ENCODE data around the gene LILRB2.

- no peak for TF ChIP-seq CTCF (IDR thresholded peaks at IDR 0.05)
- no peak for TF ChIP-seq ZBTB33 (IDR thresholded peaks at IDR 0.05; ENCODE audit: borderline replicate concordance, low read depth)
- no peak for TF ChIP-seq NRF1 (IDR thresholded peaks at IDR 0.05; ENCODE audit: low read depth, low read length)
- no peak for TF ChIP-seq CHD2 (IDR thresholded peaks at IDR 0.05; ENCODE audit: low read length, partially characterized antibody)
- TF ChIP-seq MAX (IDR thresholded peaks at IDR 0.05; ENCODE audit: low read depth): no peak
- TF ChIP-seq YY1 (IDR thresholded peaks at IDR 0.05; ENCODE audit: low read depth): no peak
Measured at GRCh38 chr19:54325631-54326030, 44.7 kb upstream of the LILRB2 start.
